Activated naive CD8-positive, alpha-beta T cell treated with anti-CD3 and anti-CD28 coated beads for 36 hours (primary cell): ENCODE measurements around the gene ZNF462. TPM values are rescaled to one million over a fixed set of nuclear protein-coding genes. Genes with fewer than 3 reads are reported as not detected.

ENCODE experiments used
- DNase-seq: peaks from one replicate; pipeline ENCODE4 v3.0.0; 2021
- H3K27ac Mint-ChIP-seq: one replicate; pipeline ENCODE4 v1.8.0; 2022; ENCODE audit warnings: mild to moderate bottlenecking, moderate library complexity, mixed read lengths
- H3K27me3 Mint-ChIP-seq: one replicate; pipeline ENCODE4 v1.8.0; 2022; ENCODE audit warnings: mild to moderate bottlenecking, mixed read lengths
- H3K36me3 Mint-ChIP-seq: one replicate; pipeline ENCODE4 v1.8.0; 2021; ENCODE audit warnings: mild to moderate bottlenecking, mixed read lengths
- H3K4me1 Mint-ChIP-seq: one replicate; pipeline ENCODE4 v1.8.0; 2021; ENCODE audit warnings: mixed read lengths
- H3K4me3 Mint-ChIP-seq: one replicate; pipeline ENCODE4 v1.8.0; 2022; ENCODE audit warnings: mild to moderate bottlenecking, moderate library complexity, mixed read lengths
- H3K9me3 Mint-ChIP-seq: one replicate; pipeline ENCODE4 v1.8.0; 2022; ENCODE audit warnings: mixed read lengths
- total RNA-seq, 2 experiments: library from RNA; stranded (reverse); gene quantifications; one replicate each; pipeline ENCODE4 v1.2.3, GENCODE V29; 2021

ZNF462 gene
- total RNA-seq, 2 experiments from 2014 or later: 0.23 TPM; not detected in 1

GRCh38 chr9:106947106-106947900, 84.3 kb downstream of the ZNF462 start:
- H3K9me3 Mint-ChIP-seq: no peaks in the 10 kb centered on the region
- no peaks in the 10 kb centered on the region for H3K36me3 Mint-ChIP-seq
- H3K27ac Mint-ChIP-seq: no peak overlapping the region
- H3K4me3 Mint-ChIP-seq: no peak overlapping the region
- no peaks in the 10 kb centered on the region for H3K4me1 Mint-ChIP-seq
- DNase-seq: no peak
- H3K27me3 Mint-ChIP-seq: no peaks in the 10 kb centered on the region

- Mint-ChIP-seq H3K36me3 (no peaks in the 10 kb centered on the region), H3K27ac (no peak overlapping the region), H3K4me1 (no peaks in the 10 kb centered on the region), H3K27me3 (no peaks in the 10 kb centered on the region), H3K9me3 (no peaks in the 10 kb centered on the region), H3K4me3 (no peak overlapping the region)
- DNase-seq: no peak
These were observed 90.2 kb downstream of the ZNF462 start for GRCh38 chr9:106953174-106953573.

GRCh38 chr9:106954558-106954957, 91.6 kb downstream of the ZNF462 start:
- H3K27me3 Mint-ChIP-seq: no peaks in the 10 kb centered on the region
- no peak overlapping the region for H3K4me3 Mint-ChIP-seq
- no peak overlapping the region for H3K27ac Mint-ChIP-seq
- no peaks in the 10 kb centered on the region for H3K4me1 Mint-ChIP-seq
- no peaks in the 10 kb centered on the region for H3K9me3 Mint-ChIP-seq
- no peaks in the 10 kb centered on the region for H3K36me3 Mint-ChIP-seq
- no peak for DNase-seq

GRCh38 chr9:106954974-106955850, 92.2 kb downstream of the ZNF462 start:
- Mint-ChIP-seq H3K27ac (no peak overlapping the region), H3K4me3 (no peak overlapping the region), H3K27me3 (no peaks in the 10 kb centered on the region), H3K36me3 (no peaks in the 10 kb centered on the region), H3K9me3 (no peaks in the 10 kb centered on the region), H3K4me1 (no peaks in the 10 kb centered on the region)
- DNase-seq: no peak

- Mint-ChIP-seq H3K27me3 (no peaks in the 10 kb centered on the region), H3K9me3 (peaks cover 3% of the 10 kb centered on the region), H3K4me1 (no peaks in the 10 kb centered on the region), H3K27ac (no peak overlapping the region), H3K4me3 (no peak overlapping the region), H3K36me3 (no peaks in the 10 kb centered on the region)
- DNase-seq: no peak
These were observed 94.0 kb downstream of the ZNF462 start for GRCh38 chr9:106956971-106957370.

- H3K36me3 Mint-ChIP-seq: no peaks in the 10 kb centered on the region
- H3K4me1 Mint-ChIP-seq: peaks cover 5% of the 10 kb centered on the region
- no peaks in the 10 kb centered on the region for H3K27me3 Mint-ChIP-seq
- DNase-seq: no peak
- no peak overlapping the region for H3K27ac Mint-ChIP-seq
- H3K9me3 Mint-ChIP-seq: peaks cover 3% of the 10 kb centered on the region
- H3K4me3 Mint-ChIP-seq: no peak overlapping the region
These were observed 96.1 kb downstream of the ZNF462 start for GRCh38 chr9:106958955-106959657.

GRCh38 chr9:106960258-106960657, 97.3 kb downstream of the ZNF462 start:
- Mint-ChIP-seq H3K4me1 (peaks cover 13% of the 10 kb centered on the region), H3K36me3 (no peaks in the 10 kb centered on the region), H3K9me3 (peaks cover 3% of the 10 kb centered on the region), H3K27ac (no peak overlapping the region), H3K27me3 (no peaks in the 10 kb centered on the region), H3K4me3 (no peak overlapping the region)
- DNase-seq: no peak

- no peak for DNase-seq
- H3K27me3 Mint-ChIP-seq: no peaks in the 10 kb centered on the region
- no peak overlapping the region for H3K4me3 Mint-ChIP-seq
- no peak overlapping the region for H3K27ac Mint-ChIP-seq
- H3K36me3 Mint-ChIP-seq: no peaks in the 10 kb centered on the region
- H3K4me1 Mint-ChIP-seq: peaks cover 13% of the 10 kb centered on the region
- H3K9me3 Mint-ChIP-seq: peaks cover 3% of the 10 kb centered on the region
These were observed 98.7 kb downstream of the ZNF462 start for GRCh38 chr9:106961623-106962022.

GRCh38 chr9:106962122-106962521, 99.2 kb downstream of the ZNF462 start:
- H3K27ac Mint-ChIP-seq: no peak overlapping the region
- no peaks in the 10 kb centered on the region for H3K27me3 Mint-ChIP-seq
- no peak for DNase-seq
- no peak overlapping the region for H3K4me3 Mint-ChIP-seq
- peaks cover 3% of the 10 kb centered on the region for H3K9me3 Mint-ChIP-seq
- no peaks in the 10 kb centered on the region for H3K36me3 Mint-ChIP-seq
- peaks cover 13% of the 10 kb centered on the region for H3K4me1 Mint-ChIP-seq

- H3K27ac Mint-ChIP-seq: no peak overlapping the region
- H3K27me3 Mint-ChIP-seq: no peaks in the 10 kb centered on the region
- no peak for DNase-seq
- no peak overlapping the region for H3K4me3 Mint-ChIP-seq
- peaks cover 13% of the 10 kb centered on the region for H3K4me1 Mint-ChIP-seq
- H3K36me3 Mint-ChIP-seq: no peaks in the 10 kb centered on the region
- H3K9me3 Mint-ChIP-seq: peaks cover 3% of the 10 kb centered on the region
These were observed 99.8 kb downstream of the ZNF462 start for GRCh38 chr9:106962615-106963363.

GRCh38 chr9:106963684-106964083, 100.7 kb downstream of the ZNF462 start:
- H3K4me1 Mint-ChIP-seq: peaks cover 13% of the 10 kb centered on the region
- H3K27me3 Mint-ChIP-seq: no peaks in the 10 kb centered on the region
- no peak overlapping the region for H3K4me3 Mint-ChIP-seq
- H3K27ac Mint-ChIP-seq: no peak overlapping the region
- no peak for DNase-seq
- H3K9me3 Mint-ChIP-seq: peaks cover 3% of the 10 kb centered on the region
- H3K36me3 Mint-ChIP-seq: no peaks in the 10 kb centered on the region

GRCh38 chr9:106964329-106964728, 101.4 kb downstream of the ZNF462 start:
- Mint-ChIP-seq H3K4me1 (peaks cover 13% of the 10 kb centered on the region), H3K27ac (no peak overlapping the region), H3K36me3 (no peaks in the 10 kb centered on the region), H3K9me3 (peaks cover 3% of the 10 kb centered on the region), H3K27me3 (no peaks in the 10 kb centered on the region), H3K4me3 (no peak overlapping the region)
- no peak for DNase-seq

- Mint-ChIP-seq H3K4me1 (peaks cover 13% of the 10 kb centered on the region), H3K27me3 (no peaks in the 10 kb centered on the region), H3K9me3 (peaks cover 3% of the 10 kb centered on the region), H3K27ac (no peak overlapping the region), H3K36me3 (no peaks in the 10 kb centered on the region), H3K4me3 (no peak overlapping the region)
- no peak for DNase-seq
These were observed 102.0 kb downstream of the ZNF462 start for GRCh38 chr9:106964822-106965525.

GRCh38 chr9:106966481-106966880, 103.5 kb downstream of the ZNF462 start:
- H3K4me1 Mint-ChIP-seq: peaks cover 13% of the 10 kb centered on the region
- H3K4me3 Mint-ChIP-seq: no peak overlapping the region

More at GRCh38 chr9:106966481-106966880, 103.5 kb downstream of the ZNF462 start:
- H3K27ac Mint-ChIP-seq: no peak overlapping the region
- H3K27me3 Mint-ChIP-seq: no peaks in the 10 kb centered on the region
- no peaks in the 10 kb centered on the region for H3K36me3 Mint-ChIP-seq
- H3K9me3 Mint-ChIP-seq: peaks cover 3% of the 10 kb centered on the region
- DNase-seq: no peak
